Smooth muscle cell (in vitro differentiated cells): ENCODE results near the gene LRP4. TPM values are rescaled to one million over a fixed set of nuclear protein-coding genes. Genes with fewer than 3 reads are reported as not detected.

Experiments used
- DNase-seq: peaks from one replicate; lab custom pipeline; 2025; ENCODE audit not compliant: unreplicated experiment; lab: John Stamatoyannopoulos, UW
- H2AFZ ChIP-seq: fragments of 200-600 bp; sonication (generic); 2 replicates; pipeline ENCODE4 v1.6.0; 2016; ENCODE audit warnings: antibody characterized with exemption, low read depth, mild to moderate bottlenecking
- H3F3A ChIP-seq: fragments of 200-600 bp; sonication (generic); 2 replicates; pipeline ENCODE4 v1.6.0; 2017; ENCODE audit warnings: antibody characterized with exemption, low read depth
- H3K27ac ChIP-seq: fragments of 200-600 bp; sonication (generic); 2 replicates; pipeline ENCODE4 v1.5.1; 2016; ENCODE audit warnings: low read depth, mild to moderate bottlenecking
- H3K27me3 ChIP-seq: fragments of 200-600 bp; sonication (generic); 2 replicates; pipeline ENCODE4 v1.6.1; 2016; ENCODE audit warnings: low read depth, mild to moderate bottlenecking
- H3K36me3 ChIP-seq: fragments of 200-600 bp; sonication (generic); 2 replicates; pipeline ENCODE4 v1.5.1; 2016; ENCODE audit warnings: low read depth
- H3K4me1 ChIP-seq: fragments of 200-600 bp; sonication (generic); 2 replicates; pipeline ENCODE4 v1.5.1; 2016; ENCODE audit warnings: low read depth
- H3K4me2 ChIP-seq: fragments of 200-600 bp; sonication (generic); 2 replicates; pipeline ENCODE4 v1.6.0; 2016; ENCODE audit warnings: mild to moderate bottlenecking
- H3K4me3 ChIP-seq: fragments of 200-600 bp; sonication (generic); 2 replicates; pipeline ENCODE4 v1.5.1; 2016; ENCODE audit warnings: mild to moderate bottlenecking
- H3K79me2 ChIP-seq: fragments of 200-600 bp; sonication (generic); 2 replicates; pipeline ENCODE4 v1.6.0; 2016; ENCODE audit warnings: low read depth, mild to moderate bottlenecking
- H3K9ac ChIP-seq: fragments of 200-600 bp; sonication (generic); 2 replicates; pipeline ENCODE4 v1.6.0; 2016; ENCODE audit warnings: low read depth
- H3K9me3 ChIP-seq: fragments of 200-600 bp; sonication (generic); replicated peaks from 2 replicates; pipeline ENCODE4 v1.5.1; 2016; ENCODE audit warnings: low read depth
- H4K20me1 ChIP-seq: fragments of 200-600 bp; sonication (generic); 2 replicates; pipeline ENCODE4 v1.6.0; 2016; ENCODE audit warnings: low read depth
- WGBS: methylation state at CpG from one replicate; pipeline ENCODE4 v1.1.7; 2016; ENCODE audit warnings: low lambda C conversion rate; 5-methylcytosine and 5-hydroxymethylcytosine counted together
- polyA plus RNA-seq: library from polyadenylated mRNA; unstranded; fragments of >200 nt; fragmentation: Nextera tagmentation; extraction: Ambion mirVana; gene quantifications from 2 replicates; pipeline ENCODE4 v1.2.1, GENCODE V29; 2016
- total RNA-seq: library from RNA; depleted of rRNA; stranded (reverse); fragments of >200 nt; gene quantifications from 2 replicates; pipeline ENCODE4 v1.2.3, GENCODE V29; 2014
- TF ChIP-seq, protein P1 (sequence below): fragments of 200-600 bp; sonication (generic); IDR thresholded peaks from 2 replicates; pipeline ENCODE4 v1.5.1; 2017; ENCODE audit warnings: borderline replicate concordance, mild to moderate bottlenecking, antibody characterized with exemption; ENCODE audit not compliant: insufficient read depth, poor library complexity, severe bottlenecking

Gene LRP4
- total and polyA plus RNA-seq, 2 experiments from 2014 or later, result 10.4 to 13.6 TPM

DNA sequence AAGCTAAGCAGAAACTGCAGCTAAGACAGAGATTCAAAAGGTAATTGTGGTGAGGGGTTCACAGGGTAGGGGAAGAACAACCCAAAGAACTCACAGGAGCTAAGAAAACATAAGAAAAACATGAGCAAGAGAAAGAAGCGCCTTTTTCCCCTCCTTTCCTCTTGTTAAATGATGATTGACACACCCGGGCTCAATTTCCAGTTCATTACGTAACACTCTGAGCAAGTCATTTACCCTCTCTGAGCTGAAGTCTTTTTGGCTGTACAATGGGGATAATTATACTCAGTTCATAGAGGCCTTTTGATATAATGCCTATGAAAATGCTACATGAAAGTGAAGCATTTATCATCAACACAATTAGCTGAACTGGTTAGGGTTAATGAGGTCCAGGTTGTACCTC, 17.2 kb downstream of the LRP4 start:
- H3K79me2 ChIP-seq, result peaks cover 21% of the 10 kb centered on the region
- H3F3A ChIP-seq, result no peaks in the 10 kb centered on the region
- H3K9ac ChIP-seq, result no peak overlapping the region
- H4K20me1 ChIP-seq, result no peaks in the 10 kb centered on the region
- no peak for DNase-seq
- 93% methylated on average over 3 of the region's 3 CpGs for WGBS
- no peak overlapping the region for H3K4me2 ChIP-seq
- no peaks in the 10 kb centered on the region for H3K36me3 ChIP-seq
- H3K27ac ChIP-seq, result no peak overlapping the region
- peaks cover 6% of the 10 kb centered on the region for H3K4me1 ChIP-seq
- H3K4me3 ChIP-seq, result no peak overlapping the region
- TF ChIP-seq, protein P1, sequence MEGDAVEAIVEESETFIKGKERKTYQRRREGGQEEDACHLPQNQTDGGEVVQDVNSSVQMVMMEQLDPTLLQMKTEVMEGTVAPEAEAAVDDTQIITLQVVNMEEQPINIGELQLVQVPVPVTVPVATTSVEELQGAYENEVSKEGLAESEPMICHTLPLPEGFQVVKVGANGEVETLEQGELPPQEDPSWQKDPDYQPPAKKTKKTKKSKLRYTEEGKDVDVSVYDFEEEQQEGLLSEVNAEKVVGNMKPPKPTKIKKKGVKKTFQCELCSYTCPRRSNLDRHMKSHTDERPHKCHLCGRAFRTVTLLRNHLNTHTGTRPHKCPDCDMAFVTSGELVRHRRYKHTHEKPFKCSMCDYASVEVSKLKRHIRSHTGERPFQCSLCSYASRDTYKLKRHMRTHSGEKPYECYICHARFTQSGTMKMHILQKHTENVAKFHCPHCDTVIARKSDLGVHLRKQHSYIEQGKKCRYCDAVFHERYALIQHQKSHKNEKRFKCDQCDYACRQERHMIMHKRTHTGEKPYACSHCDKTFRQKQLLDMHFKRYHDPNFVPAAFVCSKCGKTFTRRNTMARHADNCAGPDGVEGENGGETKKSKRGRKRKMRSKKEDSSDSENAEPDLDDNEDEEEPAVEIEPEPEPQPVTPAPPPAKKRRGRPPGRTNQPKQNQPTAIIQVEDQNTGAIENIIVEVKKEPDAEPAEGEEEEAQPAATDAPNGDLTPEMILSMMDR, result no peak
- no peak overlapping the region for H2AFZ ChIP-seq
- H3K27me3 ChIP-seq, result no peaks in the 10 kb centered on the region
- H3K9me3 ChIP-seq, result no peaks in the 10 kb centered on the region

GRCh38 chr11:46900091-46900746, 18.1 kb downstream of the LRP4 start:
- H3K9ac ChIP-seq, result no peak overlapping the region
- H3K36me3 ChIP-seq, result no peaks in the 10 kb centered on the region
- H3K9me3 ChIP-seq, result no peaks in the 10 kb centered on the region
- peaks cover 21% of the 10 kb centered on the region for H3K79me2 ChIP-seq
- no peak overlapping the region for H3K27ac ChIP-seq
- H4K20me1 ChIP-seq, result no peaks in the 10 kb centered on the region
- DNase-seq, result no peak
- TF ChIP-seq, protein P1, result no peak
- H2AFZ ChIP-seq, result no peak overlapping the region
- WGBS, result 92% methylated on average over 13 of the region's 13 CpGs
- no peaks in the 10 kb centered on the region for H3K27me3 ChIP-seq
- no peaks in the 10 kb centered on the region for H3F3A ChIP-seq
- no peak overlapping the region for H3K4me2 ChIP-seq
- no peak overlapping the region for H3K4me3 ChIP-seq
- H3K4me1 ChIP-seq, result peaks cover 6% of the 10 kb centered on the region

- WGBS, result 97% methylated on average over 13 of the region's 13 CpGs
- H4K20me1 ChIP-seq, result no peaks in the 10 kb centered on the region
- H3K27ac ChIP-seq, result no peak overlapping the region
- H3K79me2 ChIP-seq, result peaks cover 20% of the 10 kb centered on the region
- no peak overlapping the region for H2AFZ ChIP-seq
- no peaks in the 10 kb centered on the region for H3K27me3 ChIP-seq
- DNase-seq, result no peak
- TF ChIP-seq, protein P1, result no peak
- H3K9me3 ChIP-seq, result no peaks in the 10 kb centered on the region
- no peaks in the 10 kb centered on the region for H3F3A ChIP-seq
- H3K4me2 ChIP-seq, result no peak overlapping the region
- H3K36me3 ChIP-seq, result no peaks in the 10 kb centered on the region
- no peak overlapping the region for H3K9ac ChIP-seq
- H3K4me1 ChIP-seq, result peaks cover 6% of the 10 kb centered on the region
- no peak overlapping the region for H3K4me3 ChIP-seq
Observed at GRCh38 chr11:46899501-46900025, 18.8 kb downstream of the LRP4 start.
